ENCODE results near the gene SLC26A1.

DNA sequence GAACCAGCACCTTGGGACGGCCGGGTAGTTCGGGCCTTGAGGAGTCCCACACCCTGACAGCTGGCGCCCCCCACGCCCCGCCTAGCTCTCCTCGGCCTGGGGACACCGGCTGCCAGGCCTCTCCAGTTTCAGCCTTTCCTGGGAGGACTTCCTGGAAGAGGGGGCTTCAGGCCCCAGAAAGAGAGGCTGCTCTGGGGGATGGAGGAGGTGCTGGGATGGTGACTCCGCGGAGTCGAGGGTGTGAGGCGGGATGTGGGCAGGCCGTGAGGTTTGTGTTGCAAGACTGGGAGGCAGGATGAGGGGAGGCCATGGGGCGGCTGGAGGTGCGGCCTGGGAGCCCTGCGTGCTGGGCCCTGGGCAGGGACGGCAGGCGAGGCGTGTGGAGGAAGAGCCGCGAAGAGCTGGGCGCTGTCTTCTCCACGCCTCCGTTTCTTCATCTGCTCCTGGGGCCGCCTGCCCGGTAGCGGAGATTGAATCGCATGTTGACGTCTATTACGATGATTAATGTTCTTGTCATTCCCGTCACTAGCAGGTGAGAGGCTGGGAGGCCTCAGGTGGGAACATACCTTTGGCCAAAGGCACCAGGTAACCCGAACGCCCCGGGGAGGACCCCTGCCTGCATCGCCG is 17.3 kb upstream of the SLC26A1 start:
- TF ChIP-seq, protein P1, sequence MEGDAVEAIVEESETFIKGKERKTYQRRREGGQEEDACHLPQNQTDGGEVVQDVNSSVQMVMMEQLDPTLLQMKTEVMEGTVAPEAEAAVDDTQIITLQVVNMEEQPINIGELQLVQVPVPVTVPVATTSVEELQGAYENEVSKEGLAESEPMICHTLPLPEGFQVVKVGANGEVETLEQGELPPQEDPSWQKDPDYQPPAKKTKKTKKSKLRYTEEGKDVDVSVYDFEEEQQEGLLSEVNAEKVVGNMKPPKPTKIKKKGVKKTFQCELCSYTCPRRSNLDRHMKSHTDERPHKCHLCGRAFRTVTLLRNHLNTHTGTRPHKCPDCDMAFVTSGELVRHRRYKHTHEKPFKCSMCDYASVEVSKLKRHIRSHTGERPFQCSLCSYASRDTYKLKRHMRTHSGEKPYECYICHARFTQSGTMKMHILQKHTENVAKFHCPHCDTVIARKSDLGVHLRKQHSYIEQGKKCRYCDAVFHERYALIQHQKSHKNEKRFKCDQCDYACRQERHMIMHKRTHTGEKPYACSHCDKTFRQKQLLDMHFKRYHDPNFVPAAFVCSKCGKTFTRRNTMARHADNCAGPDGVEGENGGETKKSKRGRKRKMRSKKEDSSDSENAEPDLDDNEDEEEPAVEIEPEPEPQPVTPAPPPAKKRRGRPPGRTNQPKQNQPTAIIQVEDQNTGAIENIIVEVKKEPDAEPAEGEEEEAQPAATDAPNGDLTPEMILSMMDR (conservative IDR thresholded peaks at IDR 0.05) = no peak
- no peak for TF ChIP-seq EZH2 (IDR thresholded peaks at IDR 0.05; ENCODE audit: low read depth)
